ENCODE results near the gene SLC12A1.

GRCh38 chr15:48330105-48330785 lies 124.1 kb downstream of the SLC12A1 start:
- no peak for TF ChIP-seq POLR2AphosphoS5 (IDR thresholded peaks at IDR 0.05; ENCODE audit: low read depth)
- TF ChIP-seq CTCF (conservative IDR thresholded peaks at IDR 0.05; ENCODE audit: low read depth in 2 of 2) = no peak
- TF ChIP-seq REST (IDR thresholded peaks at IDR 0.05; ENCODE audit: unreplicated experiment) = no peak
- TF ChIP-seq CREB1 (CRISPR knock-in tag; IDR thresholded peaks at IDR 0.05; ENCODE audit: low read depth) = no peak
- no peak for TF ChIP-seq EZH2 (IDR thresholded peaks at IDR 0.05; ENCODE audit: low read depth, unreplicated experiment)
- no peak for TF ChIP-seq EZH2phosphoT487 (IDR thresholded peaks at IDR 0.05; ENCODE audit: unreplicated experiment)
- TF ChIP-seq ETS1 (IDR thresholded peaks at IDR 0.05) = no peak
- TF ChIP-seq JUNB (IDR thresholded peaks at IDR 0.05; ENCODE audit: unreplicated experiment) = no peak
- TF ChIP-seq NANOG (IDR thresholded peaks at IDR 0.05; ENCODE audit: borderline replicate concordance) = no peak
- no peak for TF ChIP-seq ZNF331 (CRISPR knock-in tag; IDR thresholded peaks at IDR 0.05; ENCODE audit: low read depth)
- TF ChIP-seq ZNF462 (CRISPR knock-in tag; IDR thresholded peaks at IDR 0.05) = no peak

Measured in GM23338 (cell line).